ENCODE measurements around the gene BICRA. TPM values are rescaled to one million over a fixed set of nuclear protein-coding genes. Genes with fewer than 3 reads are reported as not detected.

Gene BICRA
- total RNA-seq, 1 experiment from 2014 or later, result 34.3 TPM

GRCh38 chr19:47670736-47671135 lies 61.8 kb downstream of the BICRA start:
- H3K9me3 Mint-ChIP-seq (ENCODE audit: unreplicated experiment), result no peaks in the 10 kb centered on the region
- H3K27ac Mint-ChIP-seq (ENCODE audit: unreplicated experiment), result peak overlapping the region; percentile 55
- no peak overlapping the region for H3K4me3 Mint-ChIP-seq (ENCODE audit: unreplicated experiment)
- no TSS peak for BruUV-seq (replicated peaks)
- no peak overlapping the region for H3K4me3 ChIP-seq (ENCODE audit: low read depth, low read length)
- no peak for DNase-seq
- ChIA-PET CTCF (interaction anchor here (0.6 kb wide), 1 partner anchor 135 kb away, joined by 3 read pairs; no protein-coding TSS in a partner anchor), POLR2A (no interaction called here)
- no peaks in the 10 kb centered on the region for H3K27me3 Mint-ChIP-seq (ENCODE audit: insufficient read depth, unreplicated experiment)
- H3K36me3 ChIP-seq (ENCODE audit: control insufficient read depth, insufficient read depth, low read length), result peaks cover 1% of the 10 kb centered on the region; the same call in 1 of the 2 replicates
- intact Hi-C loops (cut with micrococcal nuclease; ENCODE audit: unreplicated experiment), result no loop called here
- no peaks in the 10 kb centered on the region for H3K27me3 ChIP-seq (replicated peaks; ENCODE audit: control insufficient read depth, insufficient read depth, low read length)
- peaks cover 28% of the 10 kb centered on the region for H3K4me1 Mint-ChIP-seq (ENCODE audit: low read depth, unreplicated experiment)
- H3K36me3 Mint-ChIP-seq (ENCODE audit: insufficient read depth, unreplicated experiment), result peaks cover 66% of the 10 kb centered on the region
- peaks cover 29% of the 10 kb centered on the region for H3K4me1 ChIP-seq
- TF ChIP-seq CTCF (IDR thresholded peaks at IDR 0.05; ENCODE audit: insufficient read depth in 1 of 2, low read depth in 1 of 2, low read length in 1 of 2, severe bottlenecking in 1 of 2, unreplicated experiment in 1 of 2), result no peak
- no peaks in the 10 kb centered on the region for H3K9me3 ChIP-seq

GRCh38 chr19:47671499-47671898 lies 62.6 kb downstream of the BICRA start:
- Histone ChIP-seq H3K36me3 (ENCODE audit: control insufficient read depth, insufficient read depth, low read length) (peaks cover 1% of the 10 kb centered on the region; the same call in 1 of the 2 replicates), H3K4me3 (ENCODE audit: low read depth, low read length) (no peak overlapping the region), H3K4me1 (peaks cover 22% of the 10 kb centered on the region), H3K9me3 (no peaks in the 10 kb centered on the region), H3K27me3 (replicated peaks; ENCODE audit: control insufficient read depth, insufficient read depth, low read length) (no peaks in the 10 kb centered on the region)
- no peaks in the 10 kb centered on the region for H3K9me3 Mint-ChIP-seq (ENCODE audit: unreplicated experiment)
- intact Hi-C loops (cut with micrococcal nuclease; ENCODE audit: unreplicated experiment), result no loop called here
- no peak overlapping the region for H3K27ac Mint-ChIP-seq (ENCODE audit: unreplicated experiment)
- no peak for TF ChIP-seq CTCF (IDR thresholded peaks at IDR 0.05; ENCODE audit: insufficient read depth in 1 of 2, low read depth in 1 of 2, low read length in 1 of 2, severe bottlenecking in 1 of 2, unreplicated experiment in 1 of 2)
- peaks cover 27% of the 10 kb centered on the region for H3K4me1 Mint-ChIP-seq (ENCODE audit: low read depth, unreplicated experiment)
- ChIA-PET CTCF (interaction anchor here (0.6 kb wide), 1 partner anchor 136 kb away, joined by 3 read pairs; no protein-coding TSS in a partner anchor), POLR2A (no interaction called here)
- BruUV-seq (replicated peaks), result no TSS peak
- DNase-seq, result no peak
- H3K36me3 Mint-ChIP-seq (ENCODE audit: insufficient read depth, unreplicated experiment), result peaks cover 63% of the 10 kb centered on the region
- H3K27me3 Mint-ChIP-seq (ENCODE audit: insufficient read depth, unreplicated experiment), result no peaks in the 10 kb centered on the region
- no peak overlapping the region for H3K4me3 Mint-ChIP-seq (ENCODE audit: unreplicated experiment)

- Histone ChIP-seq H3K27me3 (replicated peaks; ENCODE audit: control insufficient read depth, insufficient read depth, low read length) (no peaks in the 10 kb centered on the region), H3K36me3 (ENCODE audit: control insufficient read depth, insufficient read depth, low read length) (peaks cover 1% of the 10 kb centered on the region; the same call in 1 of the 2 replicates), H3K4me1 (peaks cover 4% of the 10 kb centered on the region), H3K4me3 (ENCODE audit: low read depth, low read length) (no peak overlapping the region), H3K9me3 (no peaks in the 10 kb centered on the region)
- H3K27me3 Mint-ChIP-seq (ENCODE audit: insufficient read depth, unreplicated experiment), result no peaks in the 10 kb centered on the region
- CTCF ChIA-PET, result no interaction called here
- BruUV-seq (replicated peaks), result no TSS peak
- no peak for DNase-seq
- intact Hi-C loops (cut with micrococcal nuclease; ENCODE audit: unreplicated experiment), result no loop called here
- peaks cover 63% of the 10 kb centered on the region for H3K36me3 Mint-ChIP-seq (ENCODE audit: insufficient read depth, unreplicated experiment)
- POLR2A ChIA-PET, result no interaction called here
- peaks cover 13% of the 10 kb centered on the region for H3K4me1 Mint-ChIP-seq (ENCODE audit: low read depth, unreplicated experiment)
- H3K9me3 Mint-ChIP-seq (ENCODE audit: unreplicated experiment), result no peaks in the 10 kb centered on the region
- H3K27ac Mint-ChIP-seq (ENCODE audit: unreplicated experiment), result peak overlapping the region; percentile 53
- no peak overlapping the region for H3K4me3 Mint-ChIP-seq (ENCODE audit: unreplicated experiment)
- TF ChIP-seq CTCF (IDR thresholded peaks at IDR 0.05; ENCODE audit: insufficient read depth in 1 of 2, low read depth in 1 of 2, low read length in 1 of 2, severe bottlenecking in 1 of 2, unreplicated experiment in 1 of 2), result no peak
Measured at GRCh38 chr19:47673426-47673825, 64.5 kb downstream of the BICRA start.

Data from Caco-2 (cell line).